ENCODE data around the gene CHRNA1.
"Not testable (repeated sequence)": the region's sequence is repeated elsewhere in the genome, so short reads cannot be mapped to it uniquely, and the experiment has no call there.

The CHRNA1 gene

DNA sequence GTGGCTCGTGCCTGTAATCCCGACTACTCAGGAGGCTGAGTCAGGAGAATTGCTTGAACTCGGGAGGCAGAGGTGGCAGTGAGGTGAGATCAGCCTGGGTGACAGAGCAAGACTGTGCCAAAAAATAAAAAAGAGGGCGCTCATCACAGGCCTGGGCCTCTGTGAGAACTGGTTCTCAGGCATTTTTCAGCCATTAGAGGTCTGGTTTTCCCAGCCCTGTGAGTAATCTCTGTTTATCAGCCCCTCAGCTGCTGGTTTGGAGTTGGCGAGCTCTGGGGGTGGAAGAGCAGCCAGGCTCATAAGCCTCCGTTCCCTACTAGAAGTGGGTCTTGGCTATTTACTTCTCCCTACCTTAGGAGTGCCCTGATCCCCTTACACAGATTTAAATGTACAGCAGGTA lies 53.1 kb downstream of the CHRNA1 start:
- DNase-seq, result no peak

DNA sequence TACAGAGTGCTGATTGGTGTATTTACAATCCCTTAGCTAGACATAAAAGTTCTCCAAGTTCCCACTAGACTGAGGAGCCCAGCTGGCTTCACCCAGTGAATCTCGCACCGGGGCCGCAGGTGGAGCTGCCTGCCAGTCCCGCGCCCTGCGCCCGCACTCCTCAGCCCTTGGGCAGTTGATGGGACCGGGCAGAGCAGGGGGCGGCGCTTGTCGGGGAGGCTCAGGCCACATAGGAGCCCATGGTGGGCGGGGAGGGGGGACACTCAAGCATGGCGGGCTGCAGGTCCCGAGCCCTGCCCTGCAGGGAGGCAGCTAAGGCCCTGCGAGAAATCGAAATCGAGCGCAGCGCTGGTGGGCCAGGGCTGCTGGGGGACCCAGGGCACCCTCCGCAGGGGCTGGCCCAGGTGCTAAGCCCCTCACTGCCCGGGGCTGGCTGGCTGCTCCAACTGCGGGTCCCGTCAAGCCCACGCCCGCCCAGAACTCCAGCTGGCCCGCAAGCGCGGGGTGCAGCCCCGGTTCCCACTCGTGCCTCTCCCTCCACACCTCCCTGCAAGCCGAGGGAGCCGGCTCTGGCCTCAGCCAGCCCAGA lies 54.8 kb downstream of the CHRNA1 start:
- not testable (repeated sequence) for DNase-seq

DNA sequence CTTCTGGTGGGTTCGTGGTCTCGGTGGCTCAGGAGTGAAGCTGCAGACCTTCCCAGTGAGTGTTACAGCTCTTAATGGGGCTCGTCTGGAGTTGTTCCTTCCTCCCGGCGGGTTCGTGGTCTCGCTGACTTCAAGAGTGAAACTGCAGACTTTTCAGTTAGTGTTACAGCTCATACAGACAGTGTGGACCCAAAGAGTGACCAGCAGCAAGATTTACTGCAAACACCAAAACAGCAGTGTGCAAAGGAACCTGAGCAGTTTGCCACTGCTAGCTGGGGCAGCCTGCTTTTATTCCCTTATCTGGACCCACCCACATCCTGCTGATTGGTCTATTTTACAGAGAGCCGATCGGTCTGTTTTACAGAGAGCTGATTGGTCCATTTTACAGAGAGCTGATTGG lies 55.6 kb downstream of the CHRNA1 start:
- DNase-seq, result no peak

DNA sequence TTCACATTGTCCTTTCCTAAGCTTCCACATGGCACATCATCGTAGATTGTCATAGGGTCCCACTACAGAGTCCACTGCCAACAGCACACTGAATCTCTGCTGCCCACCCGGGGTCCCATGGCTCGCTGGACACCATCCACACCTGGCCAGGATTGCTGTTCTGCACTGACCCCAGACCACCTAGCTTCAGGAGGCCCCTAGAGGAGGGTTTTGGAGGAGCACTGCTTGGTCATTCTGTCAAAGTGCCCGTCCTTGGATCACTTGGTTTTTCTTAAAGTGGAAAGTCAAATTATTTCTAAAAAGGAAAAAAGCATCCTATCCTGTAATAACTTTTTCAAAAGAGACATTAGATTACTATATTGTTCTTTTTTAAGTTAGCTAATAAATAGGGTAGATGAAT lies 59.0 kb downstream of the CHRNA1 start:
- no peak for DNase-seq

DNA sequence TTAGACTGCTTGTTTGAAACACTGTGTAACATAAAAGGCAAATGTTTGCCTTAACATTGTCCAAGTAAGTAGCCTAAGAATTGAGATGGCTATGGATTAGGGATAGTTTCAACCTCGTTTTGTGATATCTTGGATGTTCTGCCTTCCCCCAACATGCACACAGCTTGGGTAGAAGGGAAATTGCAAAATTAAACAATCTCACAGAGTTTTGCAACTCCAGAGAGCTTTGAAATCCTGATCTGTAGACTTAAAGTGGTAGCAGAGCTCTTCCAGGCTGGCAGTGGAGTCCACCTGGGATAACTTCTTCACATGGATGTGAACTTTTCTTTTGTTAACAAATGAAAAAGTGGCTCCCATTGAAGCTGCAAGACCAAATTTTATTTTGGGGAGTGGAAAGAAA lies 59.6 kb downstream of the CHRNA1 start:
- DNase-seq, result peak; percentile 50

DNA sequence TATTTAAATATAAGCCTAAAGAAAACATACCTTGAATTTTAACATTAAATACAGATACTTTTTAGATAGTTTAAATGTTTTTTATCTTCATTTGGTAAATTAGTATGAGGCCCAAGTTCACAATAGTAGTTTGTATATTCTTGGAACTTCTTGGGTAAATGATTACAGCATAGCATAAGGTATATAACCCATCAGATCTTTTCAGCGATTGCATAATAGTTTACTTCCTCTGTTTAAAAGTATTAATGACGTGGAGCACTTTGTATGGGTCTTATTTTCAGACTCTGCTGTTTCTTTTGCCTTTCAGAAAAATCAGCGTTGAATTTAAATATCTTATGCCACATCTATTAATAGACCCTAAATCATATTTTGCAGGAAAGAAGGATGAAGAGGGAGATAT lies 60.2 kb downstream of the CHRNA1 start:
- peak; percentile 66 for DNase-seq

DNA sequence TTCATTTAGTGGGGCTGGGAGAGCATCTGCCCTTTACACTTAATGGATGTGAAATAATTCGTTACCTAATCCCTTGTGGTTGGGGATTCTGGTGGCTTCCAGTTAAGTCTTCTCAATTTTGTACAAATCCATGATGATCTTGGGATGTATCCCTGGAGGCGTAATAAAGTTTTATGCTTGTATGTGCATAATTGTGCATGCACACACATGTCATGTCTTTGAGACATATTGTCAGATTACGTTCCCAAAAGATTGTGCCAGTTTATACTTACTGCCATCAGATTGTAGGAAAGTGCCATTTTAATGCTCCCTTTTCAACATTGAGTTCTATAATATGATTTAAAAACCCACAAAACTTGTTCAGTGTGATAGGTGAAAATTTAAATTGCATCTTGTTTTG lies 60.8 kb downstream of the CHRNA1 start:
- DNase-seq, result no peak

DNA sequence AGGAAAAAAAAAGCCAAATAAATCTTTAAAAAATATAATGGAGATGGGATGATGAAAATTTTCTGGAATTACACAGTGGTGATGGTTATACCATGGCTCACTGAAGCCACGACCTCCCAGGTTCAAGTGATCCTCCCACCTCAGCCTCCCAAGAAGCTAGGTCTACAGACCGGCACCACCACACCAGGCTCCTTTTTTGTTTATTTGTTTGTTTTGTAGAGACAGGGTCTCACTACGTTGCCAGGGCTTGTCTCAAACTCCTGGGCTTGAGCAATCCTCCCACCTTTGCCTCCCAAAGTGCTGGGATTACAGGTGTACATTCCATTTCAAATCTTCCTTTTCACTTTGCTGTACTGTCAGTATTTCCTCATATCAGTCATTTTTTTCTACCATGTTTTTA lies 61.7 kb downstream of the CHRNA1 start:
- no peak for DNase-seq

DNA sequence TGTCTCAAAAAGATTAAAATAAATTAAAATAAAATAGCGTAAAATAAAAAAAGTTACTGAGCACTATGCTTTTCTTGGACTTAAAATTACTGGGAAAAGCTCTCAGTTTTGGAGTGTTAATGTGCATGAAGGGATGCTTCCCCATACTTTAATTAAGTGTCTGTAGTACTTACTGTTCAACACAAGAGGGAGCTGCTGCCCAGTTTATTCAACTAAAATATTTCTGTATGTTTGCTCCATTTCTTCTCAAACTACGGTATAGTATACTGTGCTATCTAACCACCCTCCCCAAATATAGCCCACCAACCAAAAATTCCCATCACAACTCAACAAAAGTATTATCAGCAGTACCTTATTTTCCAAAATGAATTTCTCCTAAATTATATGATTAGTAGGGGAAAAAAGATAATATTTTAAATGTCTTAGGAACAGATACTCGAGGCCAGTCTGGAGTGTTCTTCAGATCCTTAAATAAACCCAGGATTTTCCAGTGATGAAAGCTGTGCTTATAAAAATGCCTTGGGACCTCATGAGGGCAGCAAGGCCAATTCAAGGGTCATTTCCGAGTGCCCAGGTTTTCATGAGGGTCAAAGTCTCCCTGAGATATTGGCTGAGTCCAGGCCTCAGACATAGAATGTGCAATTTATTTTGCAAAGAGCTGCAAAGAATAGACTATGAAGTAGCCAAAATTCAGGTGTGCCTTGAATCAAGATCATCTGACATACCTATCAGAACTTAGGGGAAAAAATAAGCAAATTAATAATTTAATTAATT lies 64.1 kb downstream of the CHRNA1 start:
- DNase-seq, result peak; percentile 77

Measured in hematopoietic multipotent progenitor cell treated with erythropoietin and hydrocortisone succinate and interleukin-3 and kit ligand, for 6 days (in vitro differentiated cells).